Adrenal gland (tissue), 5 donors: ENCODE measurements around the gene KCNE1.

ENCODE experiments used
- POLR2A ChIP-seq, 2 donors: fragments of 450-650 bp; IDR thresholded peaks; one replicate each; pipeline ENCODE4 v1.6.1; 2017; ENCODE audit warnings: antibody characterized with exemption in 2 of 2, mild to moderate bottlenecking in 2 of 2, moderate library complexity in 1 of 2
- TF ChIP-seq, protein P1 (sequence below), 6 experiments: fragments of 450-650 bp in 4 of 6; fragments of 200-600 bp in 2 of 6; sonication (generic) in 1 of 6; IDR thresholded peaks; 1 replicate in 5 of 6; 2 replicates in 1 of 6; pipeline versions ENCODE4 v1.5.1 to v1.8.0; 2016 to 2021; ENCODE audit warnings: antibody characterized with exemption in 6 of 6, mild to moderate bottlenecking in 2 of 6, moderate library complexity in 1 of 6
- donor health status: DM: no; HTN: no; CAD: no.

DNA sequence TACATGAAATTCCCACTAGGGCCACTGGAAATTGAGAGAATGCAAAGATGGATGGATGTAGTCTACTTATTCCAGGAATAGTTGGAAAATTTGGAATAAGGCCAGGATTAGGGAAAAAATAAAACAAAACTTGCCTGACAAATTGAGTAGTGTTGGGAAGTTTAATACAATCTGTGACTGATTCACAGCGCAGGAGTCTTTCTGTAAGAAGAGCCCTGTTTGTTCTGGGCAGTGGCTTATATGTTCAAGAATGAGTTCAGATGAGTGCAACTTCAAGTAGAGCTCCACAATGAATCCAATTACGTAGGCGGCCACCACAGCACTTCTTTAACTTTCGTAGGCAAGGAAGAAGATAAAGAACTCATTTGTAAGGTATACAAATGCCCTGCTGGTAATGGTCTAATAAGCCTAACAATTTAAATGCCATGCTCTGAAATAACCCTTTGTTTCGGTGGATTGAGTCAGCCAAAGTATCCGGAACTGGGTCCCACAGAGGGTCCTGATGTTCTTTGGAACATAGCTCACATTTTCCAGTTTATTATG, 47.1 kb upstream of the KCNE1 start:
- TF ChIP-seq, protein P1, sequence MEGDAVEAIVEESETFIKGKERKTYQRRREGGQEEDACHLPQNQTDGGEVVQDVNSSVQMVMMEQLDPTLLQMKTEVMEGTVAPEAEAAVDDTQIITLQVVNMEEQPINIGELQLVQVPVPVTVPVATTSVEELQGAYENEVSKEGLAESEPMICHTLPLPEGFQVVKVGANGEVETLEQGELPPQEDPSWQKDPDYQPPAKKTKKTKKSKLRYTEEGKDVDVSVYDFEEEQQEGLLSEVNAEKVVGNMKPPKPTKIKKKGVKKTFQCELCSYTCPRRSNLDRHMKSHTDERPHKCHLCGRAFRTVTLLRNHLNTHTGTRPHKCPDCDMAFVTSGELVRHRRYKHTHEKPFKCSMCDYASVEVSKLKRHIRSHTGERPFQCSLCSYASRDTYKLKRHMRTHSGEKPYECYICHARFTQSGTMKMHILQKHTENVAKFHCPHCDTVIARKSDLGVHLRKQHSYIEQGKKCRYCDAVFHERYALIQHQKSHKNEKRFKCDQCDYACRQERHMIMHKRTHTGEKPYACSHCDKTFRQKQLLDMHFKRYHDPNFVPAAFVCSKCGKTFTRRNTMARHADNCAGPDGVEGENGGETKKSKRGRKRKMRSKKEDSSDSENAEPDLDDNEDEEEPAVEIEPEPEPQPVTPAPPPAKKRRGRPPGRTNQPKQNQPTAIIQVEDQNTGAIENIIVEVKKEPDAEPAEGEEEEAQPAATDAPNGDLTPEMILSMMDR (IDR thresholded peaks at IDR 0.05): no peak
- TF ChIP-seq POLR2A (IDR thresholded peaks at IDR 0.05): no peak
